Endothelial cell of umbilical vein (primary cell): ENCODE results near the gene ZNHIT2. TPM values are rescaled to one million over a fixed set of nuclear protein-coding genes. Genes with fewer than 3 reads are reported as not detected.
A peak's percentile ranks its signal among the peaks of the same experiment; 100 is the strongest.

Source experiments
- BruUV-seq: library from RNA; stranded (reverse); fragments of 400-500 nt; replicated peaks from 2 replicates; lab custom pipeline; 2021; lab: Mats Ljungman, UMichigan
- CTCF ChIA-PET: fragments of 300-600, 350-600 bp; sonication (Branson Sonifier 250); formaldehyde crosslinking; loops from one replicate; lab custom pipeline; 2021; ENCODE audit warnings: antibody characterized with exemption, inconsistent platforms; lab: Charles Lee
- POLR2A ChIA-PET: fragments of 300-600, 350-600 bp; sonication (Branson Sonifier 250); formaldehyde crosslinking; loops from one replicate; lab custom pipeline; 2021; ENCODE audit warnings: antibody characterized with exemption, inconsistent platforms; lab: Charles Lee
- DNase-seq: peaks from one replicate; pipeline ENCODE4 v3.0.0-alpha.2; 2011; ENCODE audit warnings: low read depth, low spot score
- FAIRE-seq: peaks from 2 replicates; lab custom pipeline; 2011; peaks lifted over from hg19 to GRCh38; lab: Jason Lieb, UNC
- H2AFZ ChIP-seq: 2 replicates; pipeline ENCODE4 v1.6.0; 2012; ENCODE audit warnings: low read depth, low read length, control low read depth, inconsistent platforms
- H3K27ac ChIP-seq: 2 replicates; pipeline ENCODE4 v1.5.1; 2011; ENCODE audit warnings: low read depth, mild to moderate bottlenecking, control low read depth, low read length, moderate library complexity; ENCODE audit not compliant: insufficient read depth
- H3K27me3 ChIP-seq, 2 experiments: 2 replicates each; pipeline versions ENCODE4 v1.6.0 to v1.6.1; 2011; ENCODE audit warnings: low read length in 2 of 2, mixed read lengths in 1 of 2; ENCODE audit not compliant: control insufficient read depth in 2 of 2, insufficient read depth in 2 of 2
- H3K36me3 ChIP-seq, 2 experiments: 2 replicates in 1 of 2; 3 replicates in 1 of 2; pipeline ENCODE4 v1.5.1; 2011; ENCODE audit warnings: low read length in 2 of 2, mild to moderate bottlenecking in 1 of 2, moderate library complexity in 1 of 2; ENCODE audit not compliant: control insufficient read depth in 2 of 2, insufficient read depth in 2 of 2; ENCODE audit errors: extremely low read depth in 1 of 2
- H3K4me1 ChIP-seq: 3 replicates; pipeline ENCODE4 v1.5.1; 2011; ENCODE audit warnings: mild to moderate bottlenecking, low read length; ENCODE audit not compliant: control insufficient read depth, insufficient read depth; ENCODE audit errors: extremely low read depth
- H3K4me2 ChIP-seq: 2 replicates; pipeline ENCODE4 v1.6.1; 2011; ENCODE audit warnings: low read length, control low read depth, mixed read lengths; ENCODE audit not compliant: insufficient read depth
- H3K4me3 ChIP-seq, 3 experiments: fragments of 200-600 bp in 1 of 3; sonication (generic), shearing (Covaris generic) in 1 of 3; replicated peaks in 1 of 3; 2 replicates each; pipeline ENCODE4 v1.5.1; 2011 to 2016; ENCODE audit warnings: control low read depth in 3 of 3, low read length in 3 of 3, mild to moderate bottlenecking in 2 of 3, inconsistent platforms in 1 of 3, low read depth in 1 of 3, moderate library complexity in 1 of 3; ENCODE audit not compliant: insufficient read depth in 1 of 3
- H3K79me2 ChIP-seq: 2 replicates; pipeline ENCODE4 v1.6.0; 2012; ENCODE audit warnings: low read length, inconsistent platforms; ENCODE audit not compliant: control insufficient read depth, insufficient read depth
- H3K9ac ChIP-seq: replicated peaks from 2 replicates; pipeline ENCODE3; 2011; ENCODE audit warnings: low read length, control low read depth; ENCODE audit not compliant: insufficient read depth; ENCODE audit errors: extremely low read depth
- H3K9me1 ChIP-seq: replicated peaks from 3 replicates; pipeline ENCODE4 v1.6.0; 2011; ENCODE audit warnings: mild to moderate bottlenecking, low read length; ENCODE audit not compliant: control insufficient read depth, insufficient read depth; ENCODE audit errors: extremely low read depth
- H3K9me3 ChIP-seq: replicated peaks from 2 replicates; pipeline ENCODE4 v1.5.1; 2012; ENCODE audit warnings: low read length, inconsistent platforms; ENCODE audit not compliant: control insufficient read depth, insufficient read depth
- H4K20me1 ChIP-seq: replicated peaks from 2 replicates; pipeline ENCODE3; 2011; ENCODE audit warnings: mild to moderate bottlenecking, low read length; ENCODE audit not compliant: control insufficient read depth, insufficient read depth; ENCODE audit errors: extremely low read depth
- CTCF ChIP-seq, 2 donors: IDR thresholded peaks; 1 replicate in 1 of 2; 2 replicates in 1 of 2; pipeline ENCODE4 v1.5.1; 2011; ENCODE audit warnings: low read length in 2 of 2, mild to moderate bottlenecking in 2 of 2, moderate library complexity in 2 of 2, control low read depth in 1 of 2, inconsistent platforms in 1 of 2, low read depth in 1 of 2; ENCODE audit not compliant: insufficient read depth in 1 of 2; ENCODE audit errors: extremely low read depth in 1 of 2
- EZH2 ChIP-seq: IDR thresholded peaks from 2 replicates; pipeline ENCODE4 v1.6.1; 2012; ENCODE audit warnings: borderline replicate concordance, low read depth, mild to moderate bottlenecking, moderate library complexity, low read length, inconsistent platforms; ENCODE audit not compliant: severe bottlenecking
- FOS ChIP-seq: IDR thresholded peaks from 2 replicates; pipeline ENCODE4 v1.6.1; 2011; ENCODE audit warnings: mild to moderate bottlenecking, low read length, moderate library complexity, borderline replicate concordance; ENCODE audit not compliant: insufficient read depth
- GATA2 ChIP-seq: IDR thresholded peaks from 2 replicates; pipeline ENCODE4 v1.7.0; 2011; ENCODE audit warnings: low read depth, mild to moderate bottlenecking, moderate library complexity, mixed read lengths, low read length; ENCODE audit not compliant: insufficient read length, insufficient read depth
- JUN ChIP-seq: IDR thresholded peaks from 2 replicates; pipeline ENCODE4 v1.6.1; 2011; ENCODE audit warnings: borderline replicate concordance, low read depth; ENCODE audit not compliant: insufficient read length, insufficient read depth
- MAX ChIP-seq: IDR thresholded peaks from 2 replicates; pipeline ENCODE4 v1.6.1; 2011; ENCODE audit not compliant: insufficient read depth, insufficient read length
- MYC ChIP-seq: IDR thresholded peaks from one replicate; pipeline ENCODE4 v1.6.1; 2011; ENCODE audit warnings: mild to moderate bottlenecking, low read depth, low read length
- POLR2A ChIP-seq: IDR thresholded peaks from 2 replicates; pipeline ENCODE4 v1.6.1; 2012; ENCODE audit warnings: low read depth, mild to moderate bottlenecking, control low read depth, low read length
- POLR2AphosphoS5 ChIP-seq: IDR thresholded peaks from 2 replicates; pipeline ENCODE4 v1.6.1; 2012; ENCODE audit warnings: low read depth, mild to moderate bottlenecking, control low read depth, low read length, moderate library complexity; ENCODE audit not compliant: insufficient read depth
- dilution Hi-C: fragments of 300-500 bp; cut with MboI; formaldehyde crosslinking; loops from one replicate; pipeline ENCODE4 v1.15.0; 2019; ENCODE audit warnings: low sequenced_read_pairs; ENCODE audit not compliant: extremely low pct_ligation_motif_present
- intact Hi-C: fragments of 100-400 bp; cut with micrococcal nuclease; formaldehyde crosslinking; loops from one replicate; pipeline ENCODE4 v1.10.0; 2022
- polyA plus RNA-seq, 4 experiments: library from polyadenylated mRNA; depleted of rRNA in 3 of 4; stranded (reverse) in 3 of 4; unstranded in 1 of 4; fragments of >200 nt; gene quantifications; 2 replicates each; pipeline versions ENCODE4 v1.2.1 to v1.2.3, GENCODE V29; 2011 to 2012; ENCODE audit warnings: missing spikeins in 1 of 4
- total RNA-seq: library from RNA; stranded (reverse); gene quantifications from 2 replicates; pipeline ENCODE4 v1.2.3, GENCODE V29; 2021

ZNHIT2 gene
- total and polyA plus RNA-seq, 2 donors (not counting 3 experiments of a cell fraction or from before 2014, with no cell fraction given) = 7.1 to 9.0 TPM

- BruUV-seq = no TSS peak
- Histone ChIP-seq H3K9me3 (no peaks in the 10 kb centered on the region), H3K27me3 (no peaks in the 10 kb centered on the region), H3K36me3 (no peaks in the 10 kb centered on the region), H3K4me3 (no peak overlapping the region), H3K4me2 (no peak overlapping the region), H3K9me1 (no peaks in the 10 kb centered on the region), H3K27ac (no peak overlapping the region), H3K4me1 (peaks cover 15% of the 10 kb centered on the region), H3K9ac (no peak overlapping the region), H3K79me2 (no peaks in the 10 kb centered on the region), H2AFZ (peak overlapping the region; percentile 57), H4K20me1 (no peaks in the 10 kb centered on the region)
- ChIA-PET POLR2A (no interaction called here), CTCF (interaction anchor here (1.7 kb wide), 1 partner anchor 9 kb away, joined by 3 read pairs; no protein-coding TSS in a partner anchor)
- TF ChIP-seq CTCF (IDR thresholded peaks at IDR 0.05; ENCODE audit: extremely low read depth in 1 of 2, insufficient read depth in 1 of 2, low read depth in 1 of 2, low read length in 2 of 2) = no peak
- dilution Hi-C loops = no loop called here
- FAIRE-seq = no peak
- DNase-seq = no peak
- intact Hi-C loops = no loop called here
Observed at GRCh38 chr11:65165410-65166317, 48.2 kb upstream of the ZNHIT2 start.

GRCh38 chr11:65163684-65164083, 46.2 kb upstream of the ZNHIT2 start:
- no peak overlapping the region for H3K4me2 ChIP-seq
- H3K9ac ChIP-seq = no peak overlapping the region
- CTCF ChIA-PET = no interaction called here
- BruUV-seq = no TSS peak
- H3K4me1 ChIP-seq = peaks cover 3% of the 10 kb centered on the region
- H3K9me3 ChIP-seq = no peaks in the 10 kb centered on the region
- H3K79me2 ChIP-seq = no peaks in the 10 kb centered on the region
- FAIRE-seq (no peak), DNase-seq (no peak)
- TF ChIP-seq POLR2A (no peak), EZH2 (no peak), MYC (no peak), POLR2AphosphoS5 (no peak), JUN (no peak), CTCF (IDR thresholded peaks at IDR 0.05; ENCODE audit: extremely low read depth in 1 of 2, insufficient read depth in 1 of 2, low read depth in 1 of 2, low read length in 2 of 2) (no peak), GATA2 (no peak), FOS (no peak), MAX (no peak)
- no peaks in the 10 kb centered on the region for H3K36me3 ChIP-seq
- no peaks in the 10 kb centered on the region for H3K9me1 ChIP-seq
- no peak overlapping the region for H2AFZ ChIP-seq
- POLR2A ChIA-PET = no interaction called here
- dilution Hi-C loops = no loop called here
- intact Hi-C loops = no loop called here
- no peak overlapping the region for H3K27ac ChIP-seq
- H3K4me3 ChIP-seq = no peak overlapping the region
- H3K27me3 ChIP-seq = no peaks in the 10 kb centered on the region
- H4K20me1 ChIP-seq = no peaks in the 10 kb centered on the region
